ENCODE measurements around the gene AGBL4.
A peak's percentile ranks its signal among the peaks of the same experiment; 100 is the strongest.

Gene AGBL4

GRCh38 chr1:48500541-48501450 is 1523.0 kb downstream of the AGBL4 start:
- no peak for DNase-seq

GRCh38 chr1:48499211-48499735 is 1524.5 kb downstream of the AGBL4 start:
- DNase-seq: no peak

- DNase-seq: peak; percentile 92
Observed at GRCh38 chr1:48498096-48498791, 1525.5 kb downstream of the AGBL4 start.

- no peak for DNase-seq
Observed at GRCh38 chr1:48495911-48496310, 1527.8 kb downstream of the AGBL4 start.

GRCh38 chr1:48495166-48495565 is 1528.6 kb downstream of the AGBL4 start:
- no peak for DNase-seq

- no peak for DNase-seq
Observed at GRCh38 chr1:48493970-48494769, 1529.6 kb downstream of the AGBL4 start.

- no peak for DNase-seq
Observed at GRCh38 chr1:48493041-48493440, 1530.7 kb downstream of the AGBL4 start.

- DNase-seq: no peak
Observed at GRCh38 chr1:48492392-48492791, 1531.4 kb downstream of the AGBL4 start.

GRCh38 chr1:48488721-48489120 is 1535.0 kb downstream of the AGBL4 start:
- DNase-seq: no peak

Data from hematopoietic multipotent progenitor cell treated with erythropoietin and hydrocortisone succinate and interleukin-3 and kit ligand, for 6 days (in vitro differentiated cells).